HG03196 (cell line): ENCODE data around the gene CCSER1.
"Not testable (repeated sequence)": the region's sequence is repeated elsewhere in the genome, so short reads cannot be mapped to it uniquely, and the experiment has no call there.

ENCODE experiments used
- ATAC-seq: cut with Tn5 transposase; IDR thresholded peaks from one replicate; pipeline ENCODE4 v1.9.1; 2021; ENCODE audit not compliant: unreplicated experiment

Gene CCSER1

DNA sequence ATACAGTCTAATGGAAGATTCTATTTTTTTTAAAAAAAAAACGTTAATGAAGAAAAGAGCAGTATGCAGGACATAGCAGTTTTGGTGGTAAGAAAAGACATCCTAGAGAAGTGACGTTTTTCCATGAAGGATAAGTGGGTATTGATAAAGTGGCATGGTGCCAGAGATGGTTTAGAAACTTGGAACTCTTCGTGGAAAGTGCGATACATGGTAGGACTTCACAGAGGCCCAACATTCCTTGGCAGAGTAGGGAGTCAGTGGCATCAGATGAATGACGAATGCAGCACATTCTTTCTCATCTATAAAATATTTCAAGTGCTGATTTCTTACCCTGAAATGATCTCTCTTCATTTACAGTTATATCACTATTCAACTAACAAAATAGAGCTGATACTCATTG lies 298.7 kb downstream of the CCSER1 start:
- no peak for ATAC-seq

DNA sequence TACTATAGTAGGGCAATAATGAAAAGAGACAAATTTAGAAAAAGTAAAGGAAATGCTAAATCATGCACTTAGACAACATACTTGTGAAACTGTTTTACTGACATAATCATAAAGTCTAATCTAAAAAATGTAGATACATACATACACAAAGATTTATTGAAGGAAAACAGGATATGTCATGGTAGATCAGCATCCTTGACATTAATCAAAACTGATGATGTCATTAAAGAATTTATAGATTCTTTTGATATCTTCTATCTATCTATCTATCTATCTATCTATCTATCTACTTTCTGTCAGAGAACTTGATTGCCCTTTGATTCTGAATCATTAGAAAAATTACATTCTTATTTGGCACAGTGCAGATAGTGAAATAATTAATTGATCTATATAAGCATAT lies 311.3 kb downstream of the CCSER1 start:
- no peak for ATAC-seq

DNA sequence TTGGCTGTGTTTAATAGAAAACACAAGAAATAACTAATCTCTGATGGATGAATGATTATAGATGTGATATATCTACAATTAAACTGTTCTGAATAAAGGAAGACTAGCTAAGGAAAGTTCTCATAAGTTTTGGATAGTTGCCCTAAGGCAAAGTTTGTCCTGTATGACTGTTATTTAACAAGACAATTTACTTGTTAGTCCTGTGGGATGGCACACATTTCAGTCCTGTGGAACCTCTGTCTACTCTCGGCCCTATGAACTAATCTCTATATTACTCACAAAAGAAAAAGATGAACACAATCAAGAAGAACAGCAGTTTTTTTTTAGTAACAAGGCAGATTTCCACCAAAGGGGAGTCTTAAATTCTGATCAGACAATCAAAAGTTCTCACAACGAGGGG lies 314.6 kb downstream of the CCSER1 start:
- no peak for ATAC-seq

DNA sequence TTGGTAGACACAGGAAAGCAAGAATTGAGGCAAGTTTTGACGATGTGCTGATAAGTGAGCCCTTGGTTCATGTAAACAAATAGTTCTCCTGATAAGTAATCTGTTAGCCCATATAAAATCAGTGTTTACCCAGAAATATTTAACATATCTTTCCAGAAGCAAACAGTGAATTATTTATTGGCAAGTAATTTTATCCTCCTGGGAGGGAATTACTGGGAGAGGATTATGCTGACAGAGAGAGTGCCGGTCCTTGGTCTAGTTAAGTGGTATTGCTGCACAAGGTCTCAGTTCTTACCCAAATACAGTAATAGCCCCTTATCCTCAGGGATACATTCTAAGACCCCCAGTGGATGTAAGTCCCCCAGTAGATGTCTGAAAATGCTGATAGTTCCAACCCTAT lies 315.4 kb downstream of the CCSER1 start:
- no peak for ATAC-seq

DNA sequence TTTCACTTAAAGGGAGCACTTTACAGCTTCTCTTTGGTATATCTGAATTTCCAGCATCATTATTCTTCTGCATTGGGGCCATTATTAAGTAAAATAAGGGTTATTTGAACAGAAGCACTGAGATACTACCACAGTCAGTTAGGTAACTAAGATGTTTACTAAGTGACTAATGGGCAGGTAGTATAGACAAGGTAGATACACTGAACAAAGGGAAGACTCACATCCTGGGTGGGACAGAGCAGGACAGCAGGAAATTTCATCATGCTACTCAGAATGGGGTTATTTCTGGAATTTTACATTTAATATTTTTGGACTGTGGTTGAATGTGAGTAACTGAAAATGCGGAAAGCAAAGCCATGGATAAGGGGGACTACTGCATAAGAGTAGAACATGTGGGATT lies 316.0 kb downstream of the CCSER1 start:
- ATAC-seq = no peak

DNA sequence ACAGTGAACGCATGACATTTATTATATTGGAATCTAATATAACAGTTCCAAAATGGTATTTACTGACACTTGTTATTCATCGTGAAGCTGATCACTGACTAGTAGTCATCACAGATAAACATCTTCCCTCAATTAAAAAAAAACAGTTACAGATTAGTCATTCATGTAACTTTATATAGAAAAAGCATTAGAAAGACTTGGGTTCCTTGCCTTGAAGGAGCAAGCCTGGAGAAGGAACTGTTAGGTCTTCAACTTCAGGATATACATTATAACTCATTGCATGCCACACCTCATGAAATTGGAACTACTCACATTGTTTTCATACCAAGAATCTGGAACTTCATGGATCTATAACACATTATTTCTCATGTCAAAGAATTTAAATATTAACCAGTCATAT lies 317.7 kb downstream of the CCSER1 start:
- no peak for ATAC-seq

DNA sequence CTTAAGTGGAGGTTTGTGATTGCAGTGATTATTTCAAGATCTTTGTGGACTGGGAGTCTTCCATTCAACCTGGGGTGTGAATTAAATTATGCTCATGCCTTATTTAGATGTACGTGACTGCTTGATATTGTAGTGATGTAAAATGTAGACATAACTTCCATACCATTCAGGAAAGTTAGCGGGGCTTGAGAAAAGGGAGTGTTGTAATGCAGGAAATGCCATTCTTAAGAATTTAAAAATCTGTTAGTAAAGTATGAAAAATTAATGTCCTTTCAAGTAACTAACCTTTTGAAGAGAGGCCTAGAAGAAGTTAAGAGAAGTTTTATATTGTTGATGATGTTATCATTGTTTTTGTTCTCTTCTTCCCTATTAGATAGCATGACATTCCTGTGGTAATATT lies 318.2 kb downstream of the CCSER1 start:
- ATAC-seq = no peak

DNA sequence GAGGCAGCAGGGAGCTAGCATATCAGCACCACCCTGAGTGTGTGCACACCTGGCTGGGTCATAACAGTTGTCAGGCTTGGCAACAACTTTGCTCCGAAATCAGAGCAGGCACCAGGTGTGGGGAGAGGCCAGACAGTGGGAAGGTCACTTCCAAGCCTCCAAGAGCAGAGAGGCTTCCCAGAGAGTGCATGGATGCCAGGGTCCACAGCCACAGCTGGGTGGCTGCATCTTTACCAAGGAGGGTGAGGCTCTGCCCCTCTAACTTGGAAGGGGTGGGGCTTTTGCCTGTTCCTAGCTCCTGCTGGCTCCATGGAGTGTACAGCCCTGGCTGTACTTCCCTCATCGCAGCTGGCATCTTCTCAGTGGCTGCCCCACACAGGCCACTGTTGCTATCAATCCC lies 322.4 kb downstream of the CCSER1 start:
- no peak for ATAC-seq

DNA sequence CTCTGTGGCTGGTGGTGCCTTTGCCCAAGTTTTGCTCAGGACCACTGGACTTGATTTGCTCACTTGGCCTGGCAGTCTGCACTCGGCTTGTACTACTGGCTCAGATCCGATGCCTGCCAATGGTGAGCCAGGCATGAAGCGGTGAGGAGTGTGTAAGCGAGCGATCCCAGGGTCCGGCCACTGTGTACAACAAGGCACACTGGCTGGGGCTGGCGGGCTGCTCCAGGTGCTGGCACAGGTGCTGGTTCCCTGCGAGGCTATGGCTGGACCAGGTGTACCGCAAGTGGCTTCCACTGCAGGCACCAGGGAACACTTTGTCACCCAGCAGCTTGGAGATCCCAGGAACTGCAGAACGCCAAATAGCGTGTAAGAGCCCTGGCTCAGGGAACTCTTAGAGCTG lies 329.7 kb downstream of the CCSER1 start:
- no peak for ATAC-seq

DNA sequence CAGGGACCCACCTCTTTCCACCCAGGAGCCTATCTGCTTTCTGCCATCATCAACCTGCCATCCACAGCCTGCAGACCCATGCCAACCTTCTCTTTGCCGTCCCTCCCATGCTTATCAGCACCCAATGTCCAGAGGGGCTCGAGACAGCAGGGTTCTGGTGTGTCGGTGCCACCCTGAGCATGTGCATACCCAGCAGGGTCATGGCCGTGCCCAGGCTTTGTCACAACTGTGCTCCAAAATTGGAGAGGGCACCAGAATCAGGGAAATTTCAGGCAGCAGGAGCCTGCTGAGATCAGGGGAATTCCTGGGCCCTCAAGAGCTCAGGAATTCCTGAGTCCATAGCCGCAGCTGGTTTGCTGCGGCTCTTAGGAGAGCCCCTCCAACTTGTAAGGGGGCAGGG lies 330.6 kb downstream of the CCSER1 start:
- no peak for ATAC-seq

DNA sequence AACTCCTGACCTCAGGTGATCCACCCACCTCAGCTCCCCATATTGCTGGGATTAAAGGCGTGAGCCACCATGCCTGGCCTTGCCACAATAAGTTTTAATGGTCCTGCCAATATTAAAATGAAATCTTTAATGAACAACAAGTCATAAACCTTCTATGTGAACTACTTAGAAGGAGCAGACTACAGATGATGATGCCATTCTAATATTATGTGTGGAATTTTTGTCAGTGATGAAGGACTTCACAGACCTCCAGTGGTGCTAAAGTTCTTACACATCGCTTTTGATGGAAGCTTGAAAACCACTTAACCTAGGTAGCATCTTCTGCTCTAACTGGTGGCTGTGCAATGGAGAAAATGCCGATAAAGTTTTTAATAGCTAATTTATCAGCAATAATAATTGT lies 331.4 kb downstream of the CCSER1 start:
- ATAC-seq = no peak

DNA sequence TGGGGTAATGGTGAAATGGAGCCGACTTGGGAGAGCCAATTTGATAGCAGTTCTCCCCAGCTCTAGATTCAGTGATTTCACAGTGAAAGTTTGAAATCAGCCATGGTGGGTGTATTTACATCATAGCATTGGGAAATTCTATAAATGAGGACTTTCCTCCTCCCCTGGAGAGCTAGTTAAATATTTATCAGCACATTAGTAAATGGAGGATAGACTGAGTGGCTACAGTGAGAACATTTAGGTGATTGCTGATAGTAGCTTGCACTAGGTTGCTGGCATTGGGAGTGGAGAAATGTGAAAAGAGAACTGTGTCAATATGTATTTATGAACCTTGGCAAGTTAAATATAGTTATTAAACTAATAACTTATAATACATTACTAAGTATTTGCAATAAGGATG lies 347.3 kb downstream of the CCSER1 start:
- no peak for ATAC-seq

DNA sequence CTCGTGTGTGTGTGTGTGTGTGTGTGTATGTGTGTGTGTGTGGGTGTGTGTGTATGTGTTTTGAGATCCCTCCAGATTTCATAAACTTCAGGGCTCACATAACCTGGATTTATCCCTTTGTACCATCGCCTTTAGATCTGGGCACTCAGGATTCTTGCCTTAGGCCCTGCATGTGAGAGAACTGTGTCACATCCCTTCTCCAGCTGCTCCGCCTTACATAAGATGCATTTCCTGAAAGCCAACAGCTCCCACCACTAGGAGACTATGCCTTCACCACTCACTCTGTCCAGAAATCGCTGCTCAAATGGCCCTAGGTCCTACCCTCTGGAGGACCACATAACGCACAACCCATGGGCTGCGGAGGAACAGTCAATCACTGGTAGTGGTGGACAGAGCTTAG lies 348.8 kb downstream of the CCSER1 start:
- no peak for ATAC-seq

DNA sequence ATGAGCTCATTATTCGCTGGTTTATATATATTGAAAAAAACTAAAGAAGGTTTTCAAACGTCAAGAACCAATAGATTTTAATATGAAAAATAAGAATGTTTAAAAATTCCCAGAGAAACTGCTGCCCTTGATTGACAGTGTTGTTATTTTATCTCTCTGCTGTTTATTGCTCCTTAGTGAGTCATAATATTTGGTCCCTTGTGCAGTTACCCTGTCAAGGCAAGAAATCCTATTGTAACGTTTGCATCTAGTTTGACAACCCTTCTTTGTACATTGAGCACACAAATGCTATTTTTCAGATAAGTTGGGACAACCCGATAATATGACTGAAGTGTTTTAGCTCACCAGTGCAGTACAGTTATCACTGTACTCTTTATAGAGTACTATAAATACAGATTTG lies 349.4 kb downstream of the CCSER1 start:
- no peak for ATAC-seq

DNA sequence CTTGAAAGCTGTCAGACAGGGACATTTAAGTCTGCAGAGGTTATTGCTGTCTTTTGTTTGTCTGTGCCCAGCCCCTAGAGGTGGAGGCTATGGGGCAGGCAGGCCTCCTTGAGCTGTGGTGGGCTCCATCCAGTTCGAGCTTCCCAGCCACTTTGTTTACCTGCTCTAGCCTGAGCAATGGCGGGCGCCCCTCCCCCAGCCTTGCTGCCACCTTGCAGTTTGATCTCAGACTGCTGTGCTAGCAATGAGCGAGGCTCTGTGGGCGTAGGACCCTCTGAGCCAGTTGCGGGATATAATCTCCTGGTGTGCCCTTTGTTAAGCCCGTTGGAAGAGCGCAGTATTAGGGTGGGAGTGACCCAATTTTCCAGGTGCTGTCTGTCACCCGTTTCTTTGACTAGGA lies 357.7 kb downstream of the CCSER1 start:
- not testable (repeated sequence) for ATAC-seq

DNA sequence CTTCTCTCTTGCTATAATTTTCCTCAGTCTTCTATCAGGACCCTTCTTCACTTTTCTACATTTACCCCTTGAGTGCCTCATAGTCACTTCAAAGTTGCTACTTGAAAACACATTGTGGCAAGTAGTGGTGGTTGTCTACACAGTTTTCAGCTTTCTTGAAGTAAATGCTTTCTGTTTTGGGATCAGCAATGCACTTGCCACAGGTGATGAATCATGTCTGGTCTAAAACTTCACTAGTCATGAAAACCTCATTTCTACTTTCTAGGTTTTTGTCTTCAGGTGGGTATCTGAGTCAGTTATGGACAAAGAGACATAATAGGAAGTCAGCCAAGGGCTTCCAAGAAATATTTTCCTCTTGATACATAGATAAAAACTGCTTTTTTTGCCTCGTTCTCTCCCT lies 359.2 kb downstream of the CCSER1 start:
- ATAC-seq = no peak

DNA sequence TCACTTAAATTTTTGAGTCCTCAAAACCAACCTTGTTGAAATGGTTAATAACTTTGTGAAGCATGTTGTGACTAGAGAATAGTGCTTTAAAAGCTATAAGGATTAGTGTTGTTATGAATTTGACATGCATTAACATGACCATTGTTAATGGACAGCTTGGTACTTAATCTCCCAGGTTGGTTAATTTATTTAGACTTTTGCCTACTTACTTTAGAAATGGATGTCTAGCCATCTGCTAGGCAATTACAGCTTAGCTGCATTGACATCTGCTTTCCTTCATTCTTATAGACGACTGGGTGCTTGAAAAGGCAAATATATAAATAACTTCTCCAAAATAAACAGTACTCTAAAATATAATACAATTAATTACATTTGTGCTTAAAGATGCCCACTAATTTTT lies 368.0 kb downstream of the CCSER1 start:
- ATAC-seq = no peak

DNA sequence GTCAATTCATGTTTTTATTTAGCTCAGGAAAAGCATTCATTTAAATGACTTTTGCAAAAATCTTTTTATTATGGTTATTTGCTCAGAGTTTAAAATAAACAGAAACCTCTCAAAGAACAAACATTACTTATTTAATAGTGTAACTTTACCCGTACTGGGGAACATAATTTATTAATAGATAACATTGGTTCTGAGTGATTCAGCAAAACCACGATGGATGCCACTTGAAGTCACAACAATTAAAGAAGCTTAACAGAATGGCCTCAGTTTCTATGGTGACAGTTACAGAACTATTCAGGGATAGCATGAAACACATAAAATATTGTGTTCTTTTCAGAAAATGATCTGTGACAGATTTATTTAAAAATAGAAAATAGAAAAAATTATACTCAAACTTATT lies 368.7 kb downstream of the CCSER1 start:
- ATAC-seq = no peak

DNA sequence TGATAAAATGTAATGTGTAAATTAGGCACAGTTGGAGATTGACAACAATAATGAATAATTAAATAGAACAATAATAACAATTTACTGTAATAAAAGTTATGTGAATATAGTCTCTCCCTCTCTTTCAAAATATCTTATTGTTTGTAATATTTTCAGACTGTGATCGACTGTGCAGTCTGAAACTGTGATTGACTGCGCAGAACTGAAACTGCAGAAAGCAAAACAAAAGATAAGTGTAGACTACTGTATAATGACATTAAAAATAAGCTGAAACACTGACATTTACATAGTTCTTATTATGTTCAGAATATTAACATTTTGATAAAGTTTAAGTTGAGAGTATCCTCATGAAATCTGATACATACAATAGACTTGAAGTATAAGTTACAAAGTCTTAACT lies 371.0 kb downstream of the CCSER1 start:
- no peak for ATAC-seq

DNA sequence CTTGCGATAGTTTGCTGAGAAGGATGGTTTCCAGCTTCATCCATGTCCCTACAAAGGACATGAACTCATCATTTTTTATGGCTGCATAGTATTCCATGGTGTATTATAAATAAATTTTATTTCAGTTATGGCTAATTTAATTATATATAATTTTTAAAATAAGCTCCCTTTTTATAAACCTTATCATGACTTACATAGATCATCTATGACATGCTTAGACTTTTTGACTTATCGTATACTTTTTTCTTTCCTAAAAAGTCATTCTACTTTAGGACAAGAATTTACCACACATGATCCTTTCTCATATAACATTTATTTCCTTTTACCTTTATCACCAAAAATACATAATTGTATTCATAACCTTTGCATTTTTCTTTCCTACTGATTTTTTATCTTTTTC lies 376.5 kb downstream of the CCSER1 start:
- no peak for ATAC-seq

DNA sequence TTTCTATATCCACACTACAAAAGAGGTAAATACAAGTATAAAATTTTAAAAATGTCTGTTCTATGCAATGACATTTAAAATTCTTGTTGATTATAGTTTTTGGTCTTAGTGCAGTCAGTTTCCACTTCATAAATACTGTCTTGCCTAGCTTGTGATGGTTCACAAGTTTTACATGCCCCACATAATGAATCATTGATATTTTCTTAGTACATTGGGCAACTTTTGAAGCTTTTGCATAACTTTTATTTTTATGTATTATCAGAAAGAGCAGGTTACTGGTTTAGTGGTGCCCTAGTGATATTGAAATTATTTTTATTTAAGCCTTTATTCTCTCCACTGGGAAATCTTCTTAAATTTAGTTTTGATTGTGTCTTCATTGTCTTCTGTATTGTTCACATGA lies 388.0 kb downstream of the CCSER1 start:
- ATAC-seq = no peak

DNA sequence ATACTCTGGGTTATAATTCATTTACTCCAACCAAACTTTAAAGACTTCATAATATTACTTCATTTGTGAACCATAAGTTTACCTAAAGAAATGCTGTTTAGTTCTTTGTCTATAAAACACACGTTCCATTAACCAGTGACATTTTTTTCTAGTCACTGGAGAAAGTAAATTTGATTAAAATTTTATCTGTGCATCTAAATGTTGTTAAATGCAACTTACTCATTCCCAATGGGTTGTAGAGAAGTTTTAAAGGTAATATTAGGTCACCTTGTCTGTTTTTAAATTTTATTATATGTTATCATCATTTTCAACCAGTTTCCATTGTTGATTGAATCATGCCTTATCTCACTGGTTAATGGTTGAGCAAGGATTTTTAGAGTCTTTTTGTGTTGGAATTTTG lies 401.4 kb downstream of the CCSER1 start:
- no peak for ATAC-seq

DNA sequence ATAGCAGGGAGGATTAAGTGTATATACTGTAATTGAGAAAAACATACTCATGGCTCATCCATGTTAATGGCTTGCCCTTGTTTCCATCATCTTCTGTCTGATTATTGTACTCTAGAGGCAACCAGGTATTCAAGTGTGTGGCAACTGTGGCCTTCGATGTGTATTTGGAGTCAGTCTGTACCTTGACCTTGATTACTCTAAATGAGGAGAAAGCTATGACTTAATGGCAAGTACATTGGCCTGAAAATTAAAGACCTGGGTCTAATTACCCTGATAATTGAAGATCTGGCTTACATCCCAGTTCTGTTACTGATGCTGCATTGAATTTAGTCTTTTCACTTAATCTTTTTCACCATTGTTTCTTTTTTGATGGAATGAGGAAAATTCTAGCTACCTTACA lies 409.2 kb downstream of the CCSER1 start:
- no peak for ATAC-seq

DNA sequence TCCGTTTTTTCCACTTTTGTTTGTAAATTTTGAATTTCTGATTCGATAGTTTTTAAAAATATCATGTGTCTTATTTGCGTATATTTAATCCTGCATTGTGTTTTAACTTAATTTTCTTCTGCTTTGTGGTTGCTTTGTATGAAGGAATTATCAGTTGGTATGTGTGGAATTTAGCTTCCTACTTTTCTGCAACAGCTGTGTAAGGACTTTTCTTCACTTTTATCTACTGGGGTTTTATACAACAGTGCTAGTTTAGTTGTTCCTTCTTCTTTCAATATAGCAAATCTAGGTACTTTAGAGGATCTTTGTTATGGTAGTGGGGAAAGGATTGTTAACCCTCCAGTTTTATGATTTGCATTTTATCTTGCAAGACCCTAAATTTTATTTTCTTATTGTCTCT lies 410.3 kb downstream of the CCSER1 start:
- no peak for ATAC-seq
